ENCODE results near the gene SAP30L.

GRCh38 chr5:154459015-154459414, 13.2 kb downstream of the SAP30L start:
- no peak for TF ChIP-seq EP300 (IDR thresholded peaks at IDR 0.05)
- TF ChIP-seq CTCF (IDR thresholded peaks at IDR 0.05) = no peak
